SU-DHL-6 (cell line): ENCODE data around the gene DPH1.

Source experiments
- H2AFZ ChIP-seq: fragments of 200-600 bp; sonication (generic); 2 replicates; pipeline ENCODE4 v1.6.1; 2014; ENCODE audit warnings: low read depth, mild to moderate bottlenecking, moderate library complexity, mixed read lengths, antibody characterized with exemption, low read length; ENCODE audit not compliant: severe bottlenecking
- H3F3A ChIP-seq: fragments of 200-600 bp; shearing (Covaris generic); 2 replicates; pipeline ENCODE4 v1.6.0; 2016; ENCODE audit warnings: antibody characterized with exemption, mild to moderate bottlenecking; ENCODE audit not compliant: insufficient read depth
- H3K27ac ChIP-seq: fragments of 200-600 bp; sonication (generic); 2 replicates; pipeline ENCODE4 v1.5.1; 2016; ENCODE audit warnings: low read depth, mild to moderate bottlenecking, low read length, moderate library complexity, mixed read lengths
- H3K27me3 ChIP-seq: fragments of 200-600 bp; sonication (generic), shearing (Covaris generic); 2 replicates; pipeline ENCODE4 v1.6.0; 2014; ENCODE audit warnings: mild to moderate bottlenecking, low read length
- H3K36me3 ChIP-seq: fragments of 200-600 bp; sonication (generic); 2 replicates; pipeline ENCODE4 v1.6.1; 2014; ENCODE audit warnings: mild to moderate bottlenecking, low read length, mixed read lengths
- H3K4me2 ChIP-seq: fragments of 300-600, 200-600 bp; shearing (Covaris generic), sonication (generic); 2 replicates; pipeline ENCODE4 v1.6.0; 2014; ENCODE audit warnings: low read length, low read depth, mild to moderate bottlenecking; ENCODE audit not compliant: poor library complexity, severe bottlenecking
- H3K4me3 ChIP-seq: fragments of 200-600 bp; sonication (generic); 2 replicates; pipeline ENCODE4 v1.5.1; 2014; ENCODE audit warnings: antibody characterized with exemption, low read length, mild to moderate bottlenecking, mixed read lengths; ENCODE audit not compliant: insufficient read depth, poor library complexity, severe bottlenecking
- H3K79me2 ChIP-seq: fragments of 200-600 bp; sonication (generic); 2 replicates; pipeline ENCODE4 v1.6.1; 2014; ENCODE audit warnings: mild to moderate bottlenecking, low read length, moderate library complexity; ENCODE audit not compliant: insufficient read depth
- H3K9ac ChIP-seq: fragments of 200-600 bp; sonication (generic); 2 replicates; pipeline ENCODE4 v1.7.0; 2014; ENCODE audit warnings: mild to moderate bottlenecking, low read length
- H3K9me2 ChIP-seq: fragments of 200-600 bp; sonication (generic); replicated peaks from 2 replicates; pipeline ENCODE4 v1.6.1; 2014; ENCODE audit warnings: low read length; ENCODE audit not compliant: insufficient read depth
- H3K9me3 ChIP-seq: fragments of 200-600 bp; sonication (generic); 2 replicates; pipeline ENCODE4 v1.6.1; 2014; ENCODE audit warnings: low read length, mixed read lengths; ENCODE audit not compliant: insufficient read depth
- H4K20me1 ChIP-seq: fragments of 200-600 bp; sonication (generic); 2 replicates; pipeline ENCODE4 v1.6.1; 2014; ENCODE audit warnings: low read depth, mild to moderate bottlenecking, antibody characterized with exemption, low read length, moderate library complexity, mixed read lengths
- EZH2phosphoT487 ChIP-seq: fragments of 200-600 bp; sonication (generic), shearing (Covaris generic); conservative IDR thresholded peaks from 2 replicates; pipeline ENCODE4 v1.6.1; 2018; ENCODE audit warnings: mild to moderate bottlenecking, antibody characterized with exemption, low read length, moderate library complexity, mixed read lengths
- TF ChIP-seq, protein P1 (sequence below): fragments of 200-600 bp; sonication (generic); IDR thresholded peaks from one replicate; pipeline ENCODE4 v1.5.1; 2017; ENCODE audit warnings: antibody characterized with exemption, mild to moderate bottlenecking, low read length, moderate library complexity; ENCODE audit not compliant: insufficient read depth, poor library complexity, severe bottlenecking

Gene DPH1

DNA sequence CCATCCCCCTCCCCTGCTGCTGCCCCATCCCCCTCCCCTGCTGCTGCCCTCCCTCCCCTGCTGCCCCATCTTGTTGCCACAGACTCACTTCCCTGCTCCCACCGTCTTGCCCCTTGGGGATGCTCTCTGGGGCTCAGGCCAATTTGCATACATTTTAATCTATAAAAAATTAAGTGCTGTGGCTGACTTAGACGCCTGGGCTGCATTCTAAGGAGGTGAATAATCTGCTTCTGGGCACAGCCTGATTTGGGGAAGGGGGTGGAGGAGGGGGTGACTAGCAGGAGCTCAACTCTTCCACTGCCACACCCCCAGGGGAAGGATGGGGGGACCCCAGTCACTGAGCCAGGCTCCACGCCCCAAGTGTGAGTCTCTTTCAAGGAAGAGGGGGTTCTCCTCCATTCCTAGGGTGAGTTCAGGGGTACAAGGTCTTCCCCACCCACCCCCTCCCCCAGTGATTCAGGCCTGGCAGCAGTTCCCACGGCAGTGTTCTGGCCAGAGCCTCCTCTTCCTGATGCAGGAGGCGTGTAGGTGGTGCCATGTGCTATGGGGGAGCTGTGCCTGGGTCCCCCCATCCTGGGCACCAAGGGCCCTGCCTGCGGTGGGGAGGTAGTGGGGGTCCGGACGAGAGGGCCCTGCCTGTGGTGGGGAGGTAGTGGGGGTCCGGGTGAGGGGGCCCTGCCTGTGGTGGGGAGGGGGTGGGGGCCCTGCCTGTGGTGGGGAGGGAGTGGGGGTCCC, 5.0 kb downstream of the DPH1 start:
- Histone ChIP-seq H2AFZ (no peak overlapping the region), H3K79me2 (no peaks in the 10 kb centered on the region), H4K20me1 (no peaks in the 10 kb centered on the region), H3K9me2 (no peaks in the 10 kb centered on the region), H3K27ac (no peak overlapping the region), H3K9ac (no peak overlapping the region), H3K4me2 (no peak overlapping the region), H3K36me3 (no peaks in the 10 kb centered on the region), H3K9me3 (no peaks in the 10 kb centered on the region), H3F3A (no peaks in the 10 kb centered on the region), H3K27me3 (no peaks in the 10 kb centered on the region), H3K4me3 (no peak overlapping the region)
- TF ChIP-seq, protein P1, sequence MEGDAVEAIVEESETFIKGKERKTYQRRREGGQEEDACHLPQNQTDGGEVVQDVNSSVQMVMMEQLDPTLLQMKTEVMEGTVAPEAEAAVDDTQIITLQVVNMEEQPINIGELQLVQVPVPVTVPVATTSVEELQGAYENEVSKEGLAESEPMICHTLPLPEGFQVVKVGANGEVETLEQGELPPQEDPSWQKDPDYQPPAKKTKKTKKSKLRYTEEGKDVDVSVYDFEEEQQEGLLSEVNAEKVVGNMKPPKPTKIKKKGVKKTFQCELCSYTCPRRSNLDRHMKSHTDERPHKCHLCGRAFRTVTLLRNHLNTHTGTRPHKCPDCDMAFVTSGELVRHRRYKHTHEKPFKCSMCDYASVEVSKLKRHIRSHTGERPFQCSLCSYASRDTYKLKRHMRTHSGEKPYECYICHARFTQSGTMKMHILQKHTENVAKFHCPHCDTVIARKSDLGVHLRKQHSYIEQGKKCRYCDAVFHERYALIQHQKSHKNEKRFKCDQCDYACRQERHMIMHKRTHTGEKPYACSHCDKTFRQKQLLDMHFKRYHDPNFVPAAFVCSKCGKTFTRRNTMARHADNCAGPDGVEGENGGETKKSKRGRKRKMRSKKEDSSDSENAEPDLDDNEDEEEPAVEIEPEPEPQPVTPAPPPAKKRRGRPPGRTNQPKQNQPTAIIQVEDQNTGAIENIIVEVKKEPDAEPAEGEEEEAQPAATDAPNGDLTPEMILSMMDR = no peak

DNA sequence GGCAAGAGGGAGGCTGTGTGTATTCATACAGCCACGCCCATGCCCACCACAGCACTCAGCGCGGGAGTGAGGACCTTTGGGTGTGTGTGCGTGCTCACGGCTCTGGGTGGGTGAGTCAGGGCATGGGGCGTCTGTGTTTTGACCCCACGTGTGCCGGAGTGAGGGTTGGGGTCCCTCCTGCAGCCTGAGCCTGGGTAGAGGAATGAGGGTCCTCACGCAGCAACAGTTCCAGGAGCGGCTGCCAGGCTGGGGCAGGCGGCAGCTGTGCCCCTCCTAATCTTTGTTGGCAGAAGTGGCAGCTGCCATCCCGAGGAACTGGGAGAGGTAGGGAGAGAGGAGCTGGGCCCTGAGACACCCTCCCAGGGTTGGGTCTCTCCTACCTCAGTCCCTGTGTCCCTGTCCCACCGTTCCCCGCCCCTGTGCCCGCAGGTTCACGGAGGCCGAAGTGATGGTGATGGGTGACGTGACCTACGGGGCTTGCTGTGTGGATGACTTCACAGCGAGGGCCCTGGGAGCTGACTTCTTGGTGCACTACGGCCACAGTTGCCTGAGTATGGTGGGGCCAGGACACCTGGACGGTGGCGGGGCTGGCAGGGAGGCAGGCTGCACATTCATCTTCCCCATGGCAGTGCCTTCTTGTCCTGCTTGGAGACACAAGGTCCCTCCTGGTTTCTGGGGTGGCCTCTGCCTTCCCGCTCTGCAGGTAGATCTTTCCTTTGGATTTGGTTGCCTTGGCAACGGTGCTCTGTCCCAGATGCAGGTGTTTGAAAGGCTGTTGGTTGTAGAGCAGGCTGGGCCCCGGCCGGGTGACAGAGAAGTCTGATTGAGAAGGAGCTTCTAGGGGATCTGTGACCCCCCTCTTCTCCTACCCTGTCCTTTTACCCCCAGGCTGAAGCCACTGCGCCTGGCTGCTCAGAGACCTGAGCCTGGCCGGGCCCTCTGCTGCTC, 5.9 kb downstream of the DPH1 start:
- TF ChIP-seq, protein P1 = no peak
- no peak for TF ChIP-seq EZH2phosphoT487

DNA sequence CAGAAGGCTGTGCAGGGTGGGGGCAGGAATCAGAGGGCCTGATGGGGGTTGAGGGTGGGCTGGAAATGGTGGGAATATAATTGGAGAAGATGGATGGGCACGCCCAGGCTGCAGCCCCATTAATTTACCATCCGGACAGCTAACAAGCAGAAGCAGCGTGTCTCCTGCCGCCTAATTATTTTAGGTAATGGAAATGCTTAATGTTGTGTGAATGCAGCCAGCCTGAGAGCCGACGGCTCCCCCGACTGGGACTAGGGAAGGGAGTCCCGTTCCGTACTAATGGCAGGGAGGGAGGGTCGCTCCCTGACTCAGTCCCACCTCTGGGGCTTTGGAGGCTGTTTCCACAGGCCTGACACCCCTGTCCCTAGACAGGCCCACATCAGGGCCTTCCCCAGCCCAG, 7.2 kb downstream of the DPH1 start:
- H3K27ac ChIP-seq = no peak overlapping the region
- H3K9me3 ChIP-seq = no peaks in the 10 kb centered on the region
- no peak overlapping the region for H3K4me2 ChIP-seq
- H3K79me2 ChIP-seq = peaks cover under 1% of the 10 kb centered on the region; the same call in 1 of the 2 replicates
- H3K9ac ChIP-seq = no peak overlapping the region
- TF ChIP-seq EZH2phosphoT487 = no peak
- TF ChIP-seq, protein P1 = no peak
- no peaks in the 10 kb centered on the region for H4K20me1 ChIP-seq
- H2AFZ ChIP-seq = no peak overlapping the region
- H3K27me3 ChIP-seq = no peaks in the 10 kb centered on the region
- H3K9me2 ChIP-seq = no peaks in the 10 kb centered on the region
- no peaks in the 10 kb centered on the region for H3F3A ChIP-seq
- no peaks in the 10 kb centered on the region for H3K36me3 ChIP-seq
- no peak overlapping the region for H3K4me3 ChIP-seq

More for the DNA sequence above, 5.9 kb downstream of the DPH1 start:
- H3F3A ChIP-seq = no peaks in the 10 kb centered on the region
- H3K9ac ChIP-seq = no peak overlapping the region
- H4K20me1 ChIP-seq = no peaks in the 10 kb centered on the region
- no peaks in the 10 kb centered on the region for H3K36me3 ChIP-seq
- H3K9me3 ChIP-seq = no peaks in the 10 kb centered on the region
- H3K79me2 ChIP-seq = no peaks in the 10 kb centered on the region
- H3K9me2 ChIP-seq = no peaks in the 10 kb centered on the region
- H3K27ac ChIP-seq = no peak overlapping the region
- no peak overlapping the region for H3K4me3 ChIP-seq
- no peak overlapping the region for H3K4me2 ChIP-seq
- no peaks in the 10 kb centered on the region for H3K27me3 ChIP-seq
- no peak overlapping the region for H2AFZ ChIP-seq
